Measurements from ENCODE around the gene PRKG1. TPM values are rescaled to one million over a fixed set of nuclear protein-coding genes. Genes with fewer than 3 reads are reported as not detected.

PRKG1 gene
- total RNA-seq, 4 donors from 2014 or later: 24.5 to 46.1 (median 37.1) TPM

DNA sequence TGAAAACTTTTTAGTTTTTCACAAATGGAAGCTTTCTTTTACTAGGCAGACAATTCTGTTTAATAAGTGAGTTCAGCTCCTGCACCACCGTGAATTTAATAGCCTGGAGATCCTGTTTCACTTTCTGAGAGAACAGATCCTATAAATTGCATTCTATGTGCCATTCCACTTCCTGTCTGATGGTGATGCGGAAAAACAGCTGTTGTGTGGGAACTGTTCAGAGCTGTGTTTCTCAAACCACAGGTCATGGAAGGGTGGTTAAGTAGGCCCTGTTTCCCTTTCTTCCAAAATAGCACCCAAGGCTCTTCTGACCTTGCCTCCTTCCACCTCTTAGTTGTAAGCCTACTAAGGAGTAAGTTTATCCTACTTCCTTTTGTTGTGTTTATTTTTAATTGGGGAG is 1142.6 kb downstream of the PRKG1 start:
- Histone ChIP-seq H3K9me3 (no peaks in the 10 kb centered on the region), H3K27me3 (no peaks in the 10 kb centered on the region), H3K27ac (replicated peaks in 1 of 4) (no peak overlapping the region), H3K4me3 (no peak overlapping the region), H3K4me1 (peaks cover 0 to 11% (median 0%) of the 10 kb centered on the region in 4 donors), H3K36me3 (no peaks in the 10 kb centered on the region)
- 66% methylated on average over 2 of the region's 2 CpGs for WGBS
- TF ChIP-seq POLR2AphosphoS5 (IDR thresholded peaks at IDR 0.05) (no peak), CTCF (IDR thresholded peaks at IDR 0.05) (no peak), EP300 (IDR thresholded peaks at IDR 0.05) (no peak), POLR2A (IDR thresholded peaks at IDR 0.05; ENCODE audit: low read depth) (no peak)
- DNase-seq (ENCODE audit: extremely low spot score): no peak
- intact Hi-C loops (cut with DNase I): loop anchor here (5.0 to 10.0 kb wide), 3 partner anchors 252 to 1230 kb away; no protein-coding TSS in a partner anchor

DNA sequence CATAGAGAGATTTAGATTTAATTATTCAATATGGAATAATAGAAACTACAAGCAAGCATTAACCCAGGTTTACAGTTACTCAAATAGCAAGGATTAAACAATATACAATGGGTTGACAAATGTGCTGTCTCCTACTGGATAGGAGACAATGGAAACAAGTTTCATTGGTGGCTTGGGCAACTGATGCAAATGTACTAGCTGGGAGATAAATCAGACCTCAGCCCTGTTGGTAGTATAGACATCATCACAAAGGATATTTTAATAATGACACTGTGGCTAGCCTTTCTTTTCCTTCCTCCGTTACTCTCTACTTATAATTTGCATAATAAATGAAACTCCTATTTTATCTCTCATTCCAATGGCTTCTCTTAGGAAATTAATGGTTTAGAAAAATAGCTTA is 1143.2 kb downstream of the PRKG1 start:
- no peak overlapping the region for H3K27ac ChIP-seq (replicated peaks in 1 of 4)
- DNase-seq (ENCODE audit: extremely low spot score): no peak
- TF ChIP-seq EP300 (IDR thresholded peaks at IDR 0.05) (no peak), POLR2A (IDR thresholded peaks at IDR 0.05; ENCODE audit: low read depth) (no peak), POLR2AphosphoS5 (IDR thresholded peaks at IDR 0.05) (no peak), CTCF (IDR thresholded peaks at IDR 0.05) (no peak)
- no peak overlapping the region for H3K4me3 ChIP-seq
- WGBS: 92% methylated on average over 1 of the region's 1 CpG
- H3K27me3 ChIP-seq: no peaks in the 10 kb centered on the region
- H3K4me1 ChIP-seq: peaks cover 0 to 11% (median 0%) of the 10 kb centered on the region in 4 donors
- no peaks in the 10 kb centered on the region for H3K9me3 ChIP-seq
- H3K36me3 ChIP-seq: no peaks in the 10 kb centered on the region
- intact Hi-C loops (cut with DNase I): loop anchor here (5.0 to 10.0 kb wide), 3 partner anchors 253 to 1230 kb away; no protein-coding TSS in a partner anchor

DNA sequence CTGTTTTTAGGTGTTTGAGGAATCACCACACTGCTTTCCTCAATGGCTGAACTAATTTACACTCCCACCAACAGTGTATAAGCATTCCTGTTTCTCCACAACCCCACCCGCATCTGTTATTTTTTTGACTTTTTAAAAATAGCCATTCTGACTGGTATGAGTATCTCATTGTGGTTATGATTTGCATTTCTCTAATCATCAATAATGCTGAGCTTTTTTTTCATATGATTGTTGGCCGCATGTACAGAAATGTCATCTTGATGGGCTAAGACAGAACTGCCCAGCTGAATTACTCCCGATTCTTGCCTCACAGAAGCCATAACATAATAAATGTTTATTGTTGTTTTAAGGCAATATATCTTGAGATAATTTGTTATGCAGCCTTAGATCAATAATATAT is 1146.7 kb downstream of the PRKG1 start:
- TF ChIP-seq CTCF (IDR thresholded peaks at IDR 0.05): no peak
- TF ChIP-seq EP300 (IDR thresholded peaks at IDR 0.05): no peak
- TF ChIP-seq POLR2AphosphoS5 (IDR thresholded peaks at IDR 0.05): no peak
- TF ChIP-seq POLR2A (IDR thresholded peaks at IDR 0.05; ENCODE audit: low read depth): no peak
- H3K9me3 ChIP-seq: no peaks in the 10 kb centered on the region
- H3K36me3 ChIP-seq: no peaks in the 10 kb centered on the region
- intact Hi-C loops (cut with DNase I): no loop called here
- DNase-seq (ENCODE audit: extremely low spot score): no peak
- peaks cover 0 to 3% (median 0%) of the 10 kb centered on the region in 4 donors for H3K4me1 ChIP-seq
- no peaks in the 10 kb centered on the region for H3K27me3 ChIP-seq
- WGBS: 95% methylated on average over 3 of the region's 3 CpGs
- no peak overlapping the region for H3K4me3 ChIP-seq
- H3K27ac ChIP-seq (replicated peaks in 1 of 4): no peak overlapping the region

DNA sequence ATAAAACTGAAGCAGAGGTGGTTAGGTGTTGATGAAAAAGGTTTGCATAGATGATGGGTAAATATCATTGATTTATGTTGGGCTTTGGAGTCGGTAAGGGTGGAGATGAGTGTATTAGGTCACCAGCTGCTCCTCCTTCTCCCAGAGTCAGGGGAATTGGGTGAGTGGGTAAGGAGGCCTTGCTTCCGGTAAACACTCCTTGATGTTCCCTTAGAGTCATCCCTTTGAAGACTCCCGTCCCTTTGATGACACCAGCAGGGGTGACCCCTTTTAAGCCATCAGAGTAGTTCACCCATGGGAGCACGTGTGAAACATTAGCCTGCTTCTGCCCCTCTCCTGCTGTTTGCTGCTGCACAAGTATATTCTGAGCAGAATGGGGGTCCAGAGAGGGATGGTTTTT is 1147.6 kb downstream of the PRKG1 start:
- DNase-seq (ENCODE audit: extremely low spot score): no peak
- Histone ChIP-seq H3K4me3 (no peak overlapping the region), H3K27ac (replicated peaks in 1 of 4) (no peak overlapping the region), H3K9me3 (no peaks in the 10 kb centered on the region), H3K36me3 (no peaks in the 10 kb centered on the region), H3K27me3 (no peaks in the 10 kb centered on the region), H3K4me1 (no peaks in the 10 kb centered on the region)
- 87% methylated on average over 4 of the region's 4 CpGs for WGBS
- intact Hi-C loops (cut with DNase I): no loop called here
- TF ChIP-seq POLR2A (IDR thresholded peaks at IDR 0.05; ENCODE audit: low read depth) (no peak), POLR2AphosphoS5 (IDR thresholded peaks at IDR 0.05) (no peak), CTCF (IDR thresholded peaks at IDR 0.05) (no peak), EP300 (IDR thresholded peaks at IDR 0.05) (no peak)

- H3K4me3 ChIP-seq: no peak overlapping the region
- WGBS: 50% methylated on average over 1 of the region's 1 CpG
- no peaks in the 10 kb centered on the region for H3K36me3 ChIP-seq
- intact Hi-C loops (cut with DNase I): no loop called here
- DNase-seq (ENCODE audit: extremely low spot score): no peak
- no peaks in the 10 kb centered on the region for H3K4me1 ChIP-seq
- H3K27me3 ChIP-seq: no peaks in the 10 kb centered on the region
- no peak overlapping the region for H3K27ac ChIP-seq (replicated peaks in 1 of 4)
- H3K9me3 ChIP-seq: no peaks in the 10 kb centered on the region
- TF ChIP-seq POLR2A (IDR thresholded peaks at IDR 0.05; ENCODE audit: low read depth) (no peak), EP300 (IDR thresholded peaks at IDR 0.05) (no peak), POLR2AphosphoS5 (IDR thresholded peaks at IDR 0.05) (no peak), CTCF (IDR thresholded peaks at IDR 0.05) (no peak)
Observed at GRCh38 chr10:52226197-52226847, 1152.0 kb downstream of the PRKG1 start.

Measured in esophagus muscularis mucosa (tissue), 4 donors.